Stomach (tissue), 9 donors: Measurements from ENCODE around the gene CIBAR2. TPM values are rescaled to one million over a fixed set of nuclear protein-coding genes. Genes with fewer than 3 reads are reported as not detected.

Experiments
- DNase-seq, 2 donors: peaks; one replicate each; pipeline versions ENCODE4 v3.0.0 to v3.0.0-alpha.2; 2013 to 2019
- H3K27ac ChIP-seq, 5 donors: fragments of 200-600 bp in 4 of 5; sonication (generic) in 4 of 5; one replicate each; pipeline ENCODE4 v1.5.1; 2013 to 2019; ENCODE audit warnings: mild to moderate bottlenecking in 1 of 5, moderate library complexity in 1 of 5
- H3K27me3 ChIP-seq, 3 donors: fragments of 200-600 bp; sonication (generic); one replicate each; pipeline ENCODE4 v1.5.1; 2017 to 2019; ENCODE audit warnings: mixed run types in 1 of 3
- H3K36me3 ChIP-seq, 4 donors: fragments of 200-600 bp; sonication (generic); 1 replicate in 3 of 4; 2 replicates in 1 of 4; pipeline ENCODE4 v1.5.1; 2016 to 2019
- H3K4me1 ChIP-seq, 4 donors: fragments of 200-600 bp; sonication (generic); one replicate each; pipeline ENCODE4 v1.5.1; 2016 to 2019
- H3K4me3 ChIP-seq, 4 donors: fragments of 200-600 bp; sonication (generic) in 3 of 4; one replicate each; pipeline ENCODE4 v1.5.1; 2016 to 2019; ENCODE audit warnings: mild to moderate bottlenecking in 1 of 4
- H3K9me3 ChIP-seq, 4 donors: fragments of 200-600 bp; sonication (generic); one replicate each; pipeline ENCODE4 v1.5.1; 2016 to 2019
- EP300 ChIP-seq: sonication (generic); formaldehyde crosslinking; IDR thresholded peaks from one replicate; pipeline ENCODE4 v1.6.1; 2017; ENCODE audit warnings: antibody characterized with exemption
- POLR2A ChIP-seq, 4 donors: fragments of 450-650 bp; IDR thresholded peaks; one replicate each; pipeline ENCODE4 v1.6.1; 2016; ENCODE audit warnings: antibody characterized with exemption in 4 of 4, control low read depth in 2 of 4, mild to moderate bottlenecking in 1 of 4, moderate library complexity in 1 of 4
- POLR2AphosphoS5 ChIP-seq, 3 donors: sonication (generic); formaldehyde crosslinking; IDR thresholded peaks; one replicate each; pipeline ENCODE4 v1.6.1; 2016; ENCODE audit warnings: antibody characterized with exemption in 3 of 3
- WGBS, 5 donors: extraction: QIAGEN DNeasy Blood & Tissue Kit in 3 of 5; methylation state at CpG; one replicate each; pipeline versions ENCODE4 v1.1.5 to v1.1.7; 2013 to 2018; 5-methylcytosine and 5-hydroxymethylcytosine counted together
- intact Hi-C: fragments of 100-400 bp; cut with DNase I; formaldehyde crosslinking; loops from one replicate; pipeline ENCODE4 v1.15.1; 2023; ENCODE audit warnings: low total_unique reads
- polyA plus RNA-seq, 3 donors: library from polyadenylated mRNA; stranded (reverse); fragments of 200-250 nt; gene quantifications; one replicate each; pipeline ENCODE4 v1.2.3, GENCODE V29; 2013
- total RNA-seq, 5 donors: library from RNA; depleted of rRNA; stranded (reverse); fragments of >200 nt; gene quantifications; one replicate each; pipeline versions ENCODE4 v1.1.0 to v1.2.3, GENCODE V29; 2014 to 2016
- TF ChIP-seq, protein P1 (sequence below), 7 experiments: fragments of 450-650 bp in 4 of 7; fragments of 200-600 bp in 3 of 7; sonication (generic) in 3 of 7; IDR thresholded peaks; one replicate each; pipeline ENCODE4 v1.5.1; 2016 to 2019; ENCODE audit warnings: antibody characterized with exemption in 7 of 7, control low read depth in 2 of 7, mild to moderate bottlenecking in 1 of 7
- donor health status: healthy with polysubstance abuse.
- donor health status: Bipolar disorder and iron deficiency.
- donor health status: healthy.

The CIBAR2 gene
- total and polyA plus RNA-seq, 8 donors: 1.5 to 54.0 TPM; not detected in 6

DNA sequence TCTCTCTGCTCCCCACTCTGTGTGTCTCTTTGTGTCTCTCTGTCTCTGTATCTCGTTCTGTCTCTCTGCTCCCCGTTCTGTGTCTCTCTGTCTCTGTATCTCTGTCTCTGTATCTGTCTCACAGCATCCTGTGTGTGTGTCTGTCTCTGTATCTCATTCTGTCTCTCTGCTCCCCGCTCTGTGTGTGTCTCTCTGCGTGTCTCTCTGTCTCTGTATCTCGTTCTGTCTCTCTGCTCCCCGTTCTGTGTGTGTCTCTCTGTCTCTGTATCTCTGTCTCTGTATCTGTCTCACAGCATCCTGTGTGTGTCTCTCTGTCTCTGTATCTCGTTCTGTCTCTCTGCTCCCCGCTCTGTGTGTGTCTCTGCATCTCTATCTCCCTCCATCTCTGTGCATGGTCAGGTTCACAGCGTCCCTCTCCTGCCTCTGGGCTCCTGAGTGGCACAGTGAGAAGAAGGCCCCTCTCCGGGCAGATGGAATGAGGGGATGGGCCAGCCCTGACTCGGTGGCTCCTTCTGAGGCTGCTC is 38.9 kb upstream of the CIBAR2 start:
- intact Hi-C loops: no loop called here
- TF ChIP-seq POLR2A (IDR thresholded peaks at IDR 0.05) (no peak), EP300 (no peak), POLR2AphosphoS5 (IDR thresholded peaks at IDR 0.05) (no peak)
- peak overlapping the region in 4 of 5 donors; percentile 15 to 79 (median 46) for H3K27ac ChIP-seq

DNA sequence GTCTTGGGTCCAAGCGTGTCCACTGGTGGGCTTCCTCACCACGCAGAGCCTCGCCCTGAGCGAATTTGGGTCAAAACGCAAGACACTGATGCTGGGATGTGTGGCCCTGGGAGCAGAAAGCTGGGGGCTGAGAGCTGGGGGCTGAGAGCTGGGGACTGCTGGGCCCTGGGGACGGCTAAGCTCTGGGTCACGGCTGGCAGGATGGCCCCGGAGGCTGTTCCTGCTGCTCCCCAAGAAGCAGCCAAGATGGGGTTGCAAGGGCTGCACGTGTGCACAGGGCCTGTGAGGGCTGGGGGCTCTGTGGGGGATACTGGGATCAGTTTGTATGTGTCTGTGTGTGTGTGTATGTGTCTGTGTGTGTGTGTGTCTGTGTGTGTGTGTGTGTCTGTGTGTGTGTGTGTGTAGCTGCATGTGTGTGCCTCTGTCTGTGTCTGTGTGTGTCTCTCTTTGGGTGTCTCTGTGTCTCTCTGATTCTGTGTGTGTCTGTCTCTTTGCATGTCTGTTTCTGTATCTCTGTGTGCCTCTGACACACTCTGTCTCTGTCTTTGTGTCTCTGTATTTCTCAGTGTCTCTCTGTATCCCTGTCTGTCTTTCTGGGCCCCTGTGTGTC is 38.2 kb upstream of the CIBAR2 start:
- peaks cover 13 to 45% (median 28%) of the 10 kb centered on the region in 4 donors for H3K4me1 ChIP-seq
- TF ChIP-seq POLR2A (IDR thresholded peaks at IDR 0.05): no peak
- TF ChIP-seq EP300: no peak
- no peak for TF ChIP-seq POLR2AphosphoS5 (IDR thresholded peaks at IDR 0.05)
- TF ChIP-seq, protein P1, sequence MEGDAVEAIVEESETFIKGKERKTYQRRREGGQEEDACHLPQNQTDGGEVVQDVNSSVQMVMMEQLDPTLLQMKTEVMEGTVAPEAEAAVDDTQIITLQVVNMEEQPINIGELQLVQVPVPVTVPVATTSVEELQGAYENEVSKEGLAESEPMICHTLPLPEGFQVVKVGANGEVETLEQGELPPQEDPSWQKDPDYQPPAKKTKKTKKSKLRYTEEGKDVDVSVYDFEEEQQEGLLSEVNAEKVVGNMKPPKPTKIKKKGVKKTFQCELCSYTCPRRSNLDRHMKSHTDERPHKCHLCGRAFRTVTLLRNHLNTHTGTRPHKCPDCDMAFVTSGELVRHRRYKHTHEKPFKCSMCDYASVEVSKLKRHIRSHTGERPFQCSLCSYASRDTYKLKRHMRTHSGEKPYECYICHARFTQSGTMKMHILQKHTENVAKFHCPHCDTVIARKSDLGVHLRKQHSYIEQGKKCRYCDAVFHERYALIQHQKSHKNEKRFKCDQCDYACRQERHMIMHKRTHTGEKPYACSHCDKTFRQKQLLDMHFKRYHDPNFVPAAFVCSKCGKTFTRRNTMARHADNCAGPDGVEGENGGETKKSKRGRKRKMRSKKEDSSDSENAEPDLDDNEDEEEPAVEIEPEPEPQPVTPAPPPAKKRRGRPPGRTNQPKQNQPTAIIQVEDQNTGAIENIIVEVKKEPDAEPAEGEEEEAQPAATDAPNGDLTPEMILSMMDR (IDR thresholded peaks at IDR 0.05): no peak
- peak overlapping the region in 2 of 5 donors; percentile 46 to 79 for H3K27ac ChIP-seq
- intact Hi-C loops: no loop called here
- 89 to 96% (median 93%) methylated on average over 5 to 9 of the region's 9 CpGs for WGBS, 5 donors
- DNase-seq: peak in 1 of 2 donors; percentile 3
- no peaks in the 10 kb centered on the region for H3K36me3 ChIP-seq
- no peak overlapping the region for H3K4me3 ChIP-seq
- H3K27me3 ChIP-seq: no peaks in the 10 kb centered on the region
- H3K9me3 ChIP-seq: no peaks in the 10 kb centered on the region

More for the DNA sequence above, 38.9 kb upstream of the CIBAR2 start:
- Histone ChIP-seq H3K27me3 (no peaks in the 10 kb centered on the region), H3K4me1 (peaks cover 13 to 45% (median 28%) of the 10 kb centered on the region in 4 donors), H3K9me3 (no peaks in the 10 kb centered on the region), H3K36me3 (no peaks in the 10 kb centered on the region), H3K4me3 (no peak overlapping the region)
- DNase-seq: no peak
- WGBS, 5 donors: 60 to 75% (median 72%) methylated on average over 9 to 11 of the region's 11 CpGs

DNA sequence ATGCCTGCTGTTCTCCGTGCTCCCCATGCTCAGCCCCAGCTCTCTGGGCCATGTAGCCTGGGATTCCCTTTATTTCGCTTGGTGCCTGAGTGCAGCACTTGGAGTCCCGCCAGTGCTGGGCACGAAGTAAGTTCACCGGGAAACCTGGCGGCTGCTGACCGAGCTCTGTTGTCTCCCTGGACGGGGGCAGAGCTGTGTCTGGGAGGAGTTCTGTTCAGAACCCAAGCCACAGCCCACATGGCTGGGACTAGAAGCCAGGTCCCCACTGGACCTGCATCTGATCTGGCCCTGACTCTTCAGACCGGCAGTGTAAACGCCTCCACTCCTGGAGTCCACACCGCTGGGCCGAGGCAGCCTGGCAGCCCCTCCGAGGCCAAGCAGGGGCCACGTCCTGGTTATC is 37.5 kb upstream of the CIBAR2 start:
- DNase-seq: peak; percentile 26 to 74
- Histone ChIP-seq H3K9me3 (no peaks in the 10 kb centered on the region), H3K36me3 (no peaks in the 10 kb centered on the region), H3K4me1 (peaks cover 13 to 45% (median 28%) of the 10 kb centered on the region in 4 donors), H3K27ac (peak overlapping the region in 2 of 5 donors; percentile 46 to 60), H3K27me3 (no peaks in the 10 kb centered on the region), H3K4me3 (no peak overlapping the region)
- WGBS, 5 donors: 23 to 56% (median 44%) methylated on average over 8 to 14 of the region's 14 CpGs
- intact Hi-C loops: no loop called here
- peak in 2 of 3 donors; percentile 6 to 11 for TF ChIP-seq POLR2AphosphoS5 (IDR thresholded peaks at IDR 0.05)
- TF ChIP-seq POLR2A (IDR thresholded peaks at IDR 0.05): no peak
- TF ChIP-seq EP300: peak; percentile 32
- TF ChIP-seq, protein P1 (IDR thresholded peaks at IDR 0.05): no peak

DNA sequence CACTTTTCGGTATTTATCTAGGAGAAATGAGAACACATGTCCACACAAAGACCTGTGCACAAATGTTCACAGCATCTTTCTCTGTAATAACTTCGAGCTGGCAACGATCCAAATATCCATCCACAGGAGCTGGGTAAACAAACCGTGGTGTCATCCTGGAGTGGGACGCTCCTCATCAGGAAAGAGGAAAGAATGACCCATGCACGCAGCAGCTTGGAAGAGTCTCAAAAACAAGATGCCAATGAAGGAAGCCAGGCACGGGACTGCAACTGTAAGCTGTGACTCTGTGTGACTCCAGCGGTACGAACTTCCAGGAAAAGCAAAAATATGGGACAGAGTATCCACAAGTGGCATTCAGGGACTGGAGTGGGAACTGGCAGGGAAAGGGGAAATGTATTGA is 36.7 kb upstream of the CIBAR2 start:
- peak in 1 of 2 donors; percentile 59 for DNase-seq
- WGBS, 5 donors: 36 to 52% (median 50%) methylated on average over 9 of the region's 9 CpGs
- Histone ChIP-seq H3K36me3 (no peaks in the 10 kb centered on the region), H3K9me3 (no peaks in the 10 kb centered on the region), H3K4me1 (peaks cover 13 to 45% (median 28%) of the 10 kb centered on the region in 4 donors), H3K27ac (peak overlapping the region in 1 of 5 donors; percentile 60), H3K27me3 (no peaks in the 10 kb centered on the region), H3K4me3 (no peak overlapping the region)
- intact Hi-C loops: no loop called here
- TF ChIP-seq, protein P1 (IDR thresholded peaks at IDR 0.05): no peak
- TF ChIP-seq POLR2AphosphoS5 (IDR thresholded peaks at IDR 0.05): peak in 2 of 3 donors; percentile 43 to 56
- no peak for TF ChIP-seq EP300
